PC-3 (cell line): ENCODE measurements around the gene CEACAM5. TPM values are rescaled to one million over a fixed set of nuclear protein-coding genes. Genes with fewer than 3 reads are reported as not detected.
A peak's percentile ranks its signal among the peaks of the same experiment; 100 is the strongest.

ENCODE experiments used
- ATAC-seq: fragments of 200-7000 bp; cut with Tn5 transposase; 2 replicates; pipeline ENCODE4 v1.9.1; 2020; ENCODE audit warnings: mild to moderate bottlenecking, moderate library complexity
- BruUV-seq: library from RNA; stranded (reverse); fragments of 400-500 nt; replicated peaks from 2 replicates; lab custom pipeline; 2021; lab: Mats Ljungman, UMichigan
- CTCF ChIA-PET: fragments of 300-600 bp; sonication (Branson Sonifier 250); formaldehyde crosslinking; loops from one replicate; lab custom pipeline; 2022; ENCODE audit warnings: antibody characterized with exemption; lab: Charles Lee
- POLR2A ChIA-PET: fragments of 300-600 bp; sonication (Branson Sonifier 250); formaldehyde crosslinking; loops from one replicate; lab custom pipeline; 2022; ENCODE audit warnings: antibody characterized with exemption; ENCODE audit not compliant: unreplicated experiment; lab: Charles Lee
- DNase-seq: peaks from one replicate; pipeline ENCODE4 v3.0.0-alpha.2; 2015
- H2AFZ ChIP-seq: fragments of 300-600 bp; sonication (generic); 2 replicates; pipeline ENCODE4 v1.6.0; 2016; ENCODE audit warnings: antibody characterized with exemption, low read length
- H3F3A ChIP-seq: fragments of 300-600 bp; sonication (generic); one replicate; pipeline ENCODE4 v1.6.0; 2017; ENCODE audit warnings: antibody characterized with exemption, low read length, control low read depth, mild to moderate bottlenecking; ENCODE audit not compliant: unreplicated experiment
- H3K27ac ChIP-seq: fragments of 300-600 bp; sonication (generic); 2 replicates; pipeline ENCODE4 v1.5.1; 2016; ENCODE audit warnings: mild to moderate bottlenecking, low read length
- H3K27me3 ChIP-seq: fragments of 300-600 bp; sonication (generic); 2 replicates; pipeline ENCODE4 v1.6.1; 2016; ENCODE audit warnings: low read length, mixed read lengths
- H3K36me3 ChIP-seq: fragments of 300-600 bp; sonication (generic); 2 replicates; pipeline ENCODE4 v1.6.1; 2016; ENCODE audit warnings: low read depth, mixed run types, low read length, mixed read lengths
- H3K4me1 ChIP-seq: fragments of 300-600 bp; sonication (generic); 2 replicates; pipeline ENCODE4 v1.5.1; 2016; ENCODE audit warnings: low read length; ENCODE audit not compliant: insufficient read depth
- H3K4me2 ChIP-seq: fragments of 300-600 bp; sonication (generic); 2 replicates; pipeline ENCODE4 v1.6.0; 2016; ENCODE audit warnings: low read length
- H3K4me3 ChIP-seq: fragments of 300-600 bp; sonication (generic); 2 replicates; pipeline ENCODE4 v1.5.1; 2016; ENCODE audit warnings: mild to moderate bottlenecking, low read length, mixed read lengths
- H3K79me2 ChIP-seq: fragments of 300-600 bp; sonication (generic); 2 replicates; pipeline ENCODE4 v1.6.1; 2017; ENCODE audit warnings: low read length, mixed read lengths
- H3K9ac ChIP-seq: fragments of 300-600 bp; sonication (generic); 2 replicates; pipeline ENCODE4 v1.6.0; 2016; ENCODE audit warnings: mild to moderate bottlenecking, low read length
- H3K9me2 ChIP-seq: fragments of 300-600 bp; sonication (generic); replicated peaks from 2 replicates; pipeline ENCODE4 v1.6.1; 2016; ENCODE audit warnings: mixed run types, low read length, mixed read lengths
- H3K9me3 ChIP-seq: fragments of 300-600 bp; sonication (generic); 2 replicates; pipeline ENCODE4 v1.6.1; 2016; ENCODE audit warnings: low read length, mixed read lengths
- H4K20me1 ChIP-seq: fragments of 300-600 bp; sonication (generic); 2 replicates; pipeline ENCODE4 v1.6.1; 2016; ENCODE audit warnings: low read length, mixed read lengths
- CTCF ChIP-seq: fragments of 300-600 bp; sonication (generic); conservative IDR thresholded peaks from 2 replicates; pipeline ENCODE4 v1.5.1; 2017; ENCODE audit warnings: antibody characterized with exemption, low read depth, mild to moderate bottlenecking, low read length
- EZH2 ChIP-seq: fragments of 300-600 bp; sonication (generic); IDR thresholded peaks from one replicate; pipeline ENCODE4 v1.6.1; 2017; ENCODE audit warnings: antibody characterized with exemption, mild to moderate bottlenecking, low read length; ENCODE audit not compliant: unreplicated experiment
- EZH2phosphoT487 ChIP-seq: fragments of 300-600 bp; sonication (generic); IDR thresholded peaks from 2 replicates; pipeline ENCODE4 v1.6.1; 2018; ENCODE audit warnings: mild to moderate bottlenecking, antibody characterized with exemption, low read length, borderline replicate concordance
- intact Hi-C: fragments of 100-400 bp; cut with micrococcal nuclease; formaldehyde crosslinking; loops from 2 replicates; pipeline ENCODE4 v1.9.0; 2023
- total RNA-seq: library from RNA; depleted of rRNA; stranded (reverse); fragments of >200 nt; gene quantifications from 2 replicates; pipeline ENCODE4 v1.2.3, GENCODE V29; 2014

Gene CEACAM5
- total RNA-seq, 1 experiment from 2014 or later = 2.8 TPM

- Histone ChIP-seq H3K9me3 (no peaks in the 10 kb centered on the region), H4K20me1 (no peaks in the 10 kb centered on the region), H3K79me2 (no peaks in the 10 kb centered on the region), H3F3A (no peaks in the 10 kb centered on the region), H3K27ac (no peak overlapping the region), H3K36me3 (no peaks in the 10 kb centered on the region), H3K27me3 (no peaks in the 10 kb centered on the region), H2AFZ (no peak overlapping the region), H3K9ac (no peak overlapping the region), H3K4me1 (no peaks in the 10 kb centered on the region), H3K9me2 (no peaks in the 10 kb centered on the region), H3K4me3 (no peak overlapping the region), H3K4me2 (no peak overlapping the region)
- TF ChIP-seq EZH2phosphoT487 (no peak), CTCF (peak; percentile 71)
- ChIA-PET POLR2A (no interaction called here), CTCF (interaction anchor here (1.0 kb wide), 1 partner anchor 49 kb away, joined by 6 read pairs; no protein-coding TSS in a partner anchor)
- ATAC-seq (no peak), DNase-seq (peak; percentile 27)
- BruUV-seq = no TSS peak
- intact Hi-C loops = loop anchor here (5.0 kb wide), 1 partner anchor 49 kb away; no protein-coding TSS in a partner anchor
Observed at GRCh38 chr19:41691268-41691970, 17.0 kb upstream of the CEACAM5 start.

GRCh38 chr19:41694196-41694595 is 14.2 kb upstream of the CEACAM5 start:
- POLR2A ChIA-PET = no interaction called here
- no peaks in the 10 kb centered on the region for H3F3A ChIP-seq

More at GRCh38 chr19:41694196-41694595, 14.2 kb upstream of the CEACAM5 start:
- CTCF ChIA-PET = no interaction called here
- TF ChIP-seq EZH2phosphoT487 (no peak), EZH2 (no peak), CTCF (no peak)
- Histone ChIP-seq H3K9ac (no peak overlapping the region), H3K79me2 (no peaks in the 10 kb centered on the region), H4K20me1 (no peaks in the 10 kb centered on the region), H3K9me3 (no peaks in the 10 kb centered on the region), H3K36me3 (no peaks in the 10 kb centered on the region), H3K4me2 (no peak overlapping the region), H3K4me1 (no peaks in the 10 kb centered on the region), H3K9me2 (no peaks in the 10 kb centered on the region), H2AFZ (no peak overlapping the region), H3K27ac (no peak overlapping the region), H3K4me3 (no peak overlapping the region), H3K27me3 (peaks cover 4% of the 10 kb centered on the region; the same call in 1 of the 2 replicates)
- no TSS peak for BruUV-seq
- no peak for DNase-seq
- intact Hi-C loops = loop anchor here (5.0 kb wide), 1 partner anchor 52 kb away; no protein-coding TSS in a partner anchor
- ATAC-seq = no peak
